GM23338 (cell line): ENCODE measurements around the gene GRHPR. TPM values are rescaled to one million over a fixed set of nuclear protein-coding genes. Genes with fewer than 3 reads are reported as not detected.

Source experiments
- ATAC-seq: fragments of 200-7000 bp; cut with Tn5 transposase; 3 replicates; pipeline ENCODE4 v1.9.1; 2020
- DNase-seq: peaks from one replicate; pipeline ENCODE4 v3.0.0-alpha.2; 2015; ENCODE audit warnings: low spot score
- H2AFZ ChIP-seq: fragments of 200-600 bp; sonication (generic); 2 replicates; pipeline ENCODE4 v1.8.0; 2016; ENCODE audit warnings: antibody characterized with exemption, mild to moderate bottlenecking, moderate library complexity
- H3F3A ChIP-seq: fragments of 200-600 bp; sonication (generic); replicated peaks from 2 replicates; pipeline ENCODE4 v1.8.0; 2017; ENCODE audit warnings: antibody characterized with exemption, mixed run types, low read depth
- H3K27ac ChIP-seq: fragments of 200-600 bp; sonication (generic); 2 replicates; pipeline ENCODE4 v1.6.1; 2016; ENCODE audit warnings: low read depth
- H3K27me3 ChIP-seq: fragments of 200-600 bp; sonication (generic); 2 replicates; pipeline ENCODE4 v1.8.0; 2016; ENCODE audit warnings: mild to moderate bottlenecking, mixed run types, moderate library complexity; ENCODE audit not compliant: insufficient read depth
- H3K36me3 ChIP-seq: fragments of 200-600 bp; sonication (generic); 2 replicates; pipeline ENCODE4 v1.8.0; 2016; ENCODE audit warnings: mild to moderate bottlenecking; ENCODE audit not compliant: insufficient read depth
- H3K4me1 ChIP-seq: fragments of 200-600 bp; sonication (generic); 2 replicates; pipeline ENCODE4 v1.8.0; 2016; ENCODE audit warnings: mild to moderate bottlenecking, moderate library complexity; ENCODE audit not compliant: insufficient read depth
- H3K4me2 ChIP-seq: fragments of 200-600 bp; sonication (generic); 2 replicates; pipeline ENCODE4 v1.7.1; 2017; ENCODE audit warnings: mixed run types
- H3K4me3 ChIP-seq: fragments of 200-600 bp; sonication (generic); 2 replicates; pipeline ENCODE4 v1.6.1; 2016; ENCODE audit warnings: mixed run types
- H3K79me2 ChIP-seq: fragments of 200-600 bp; sonication (generic); replicated peaks from 2 replicates; pipeline ENCODE4 v1.8.0; 2017; ENCODE audit warnings: mild to moderate bottlenecking; ENCODE audit not compliant: insufficient read depth
- H3K9me2 ChIP-seq: fragments of 200-600 bp; sonication (generic); 2 replicates; pipeline ENCODE4 v1.8.0; 2017; ENCODE audit not compliant: insufficient read depth
- H4K20me1 ChIP-seq: fragments of 200-600 bp; sonication (generic); replicated peaks from 2 replicates; pipeline ENCODE4 v1.8.0; 2017; ENCODE audit warnings: mild to moderate bottlenecking; ENCODE audit not compliant: insufficient read depth
- H3K27ac Mint-ChIP-seq: 2 replicates; pipeline ENCODE4 v1.8.0; 2020; ENCODE audit warnings: inconsistent platforms, mild to moderate bottlenecking, moderate library complexity, mixed read lengths
- H3K27me3 Mint-ChIP-seq: 3 replicates; pipeline ENCODE4 v1.8.0; 2022; ENCODE audit warnings: low read depth, mild to moderate bottlenecking, moderate library complexity, mixed read lengths, inconsistent platforms; ENCODE audit not compliant: insufficient read depth, poor library complexity
- H3K36me3 Mint-ChIP-seq: 3 replicates; pipeline ENCODE4 v1.8.0; 2021; ENCODE audit warnings: low read depth, mild to moderate bottlenecking, inconsistent platforms, moderate library complexity, mixed read lengths
- H3K4me1 Mint-ChIP-seq: 3 replicates; pipeline ENCODE4 v1.8.0; 2020; ENCODE audit warnings: mild to moderate bottlenecking, inconsistent platforms, mixed read lengths
- H3K4me3 Mint-ChIP-seq: 3 replicates; pipeline ENCODE4 v1.8.0; 2021; ENCODE audit warnings: moderate library complexity, mild to moderate bottlenecking, inconsistent platforms, mixed read lengths
- H3K9me3 Mint-ChIP-seq: 3 replicates; pipeline ENCODE4 v1.8.0; 2020; ENCODE audit warnings: moderate library complexity, mild to moderate bottlenecking, inconsistent platforms, mixed read lengths
- CREB1 ChIP-seq: fragments of 250-450 bp; sonication (Bioruptor Pico); IDR thresholded peaks from 2 replicates; pipeline ENCODE4 v1.5.0; 2020; ENCODE audit warnings: low read depth, mild to moderate bottlenecking, moderate library complexity
- ETS1 ChIP-seq: IDR thresholded peaks from 2 replicates; pipeline ENCODE4 v1.6.1; 2016; ENCODE audit warnings: antibody characterized with exemption
- JUNB ChIP-seq: IDR thresholded peaks from one replicate; pipeline ENCODE4 v1.6.1; 2016; ENCODE audit warnings: antibody characterized with exemption; ENCODE audit not compliant: unreplicated experiment
- POLR2AphosphoS5 ChIP-seq: IDR thresholded peaks from 2 replicates; pipeline ENCODE4 v1.6.1; 2016; ENCODE audit warnings: antibody characterized with exemption, low read depth
- REST ChIP-seq: IDR thresholded peaks from one replicate; pipeline ENCODE4 v1.6.1; 2018; ENCODE audit warnings: antibody characterized with exemption; ENCODE audit not compliant: unreplicated experiment
- ZNF114 ChIP-seq: fragments of 250-450 bp; sonication (Bioruptor Pico); IDR thresholded peaks from 2 replicates; pipeline ENCODE4 v1.5.0; 2020; ENCODE audit warnings: mild to moderate bottlenecking, moderate library complexity
- ZNF462 ChIP-seq: fragments of 250-450 bp; sonication (Bioruptor Pico); IDR thresholded peaks from 2 replicates; pipeline ENCODE4 v1.5.0; 2020; ENCODE audit warnings: mild to moderate bottlenecking, moderate library complexity
- long read RNA-seq: library from polyadenylated mRNA; unstranded; transcript quantifications from one replicate; pipeline ENCODE4 v2.0.0, GENCODE V29; 2020; ENCODE audit not compliant: unreplicated experiment
- polyA plus RNA-seq: library from polyadenylated mRNA; unstranded; fragments of >200 nt; fragmentation: Nextera tagmentation; extraction: Ambion mirVana; gene quantifications from 2 replicates; pipeline ENCODE4 v1.2.1, GENCODE V29; 2016
- total RNA-seq: library from RNA; depleted of rRNA; stranded (reverse); fragments of >200 nt; shearing (Covaris generic); gene quantifications from 2 replicates; pipeline ENCODE4 v1.2.3, GENCODE V29; 2014; rRNA removed

GRHPR gene
- total RNA-seq (120 and 128 TPM in 2 replicates), polyA plus RNA-seq (62.4 and 69.0 TPM in 2 replicates)
- long read RNA-seq, transcript GRHPR-203 (9 exons, 1,080 nt) = minor isoform, 18 of 86 reads
- long read RNA-seq, transcript GRHPR-201 (9 exons, 1,280 nt) = major isoform, 46 of 86 reads
- long read RNA-seq, partial matches to known transcripts = 14 of 86 reads
- long read RNA-seq, other reads (novel, unspliced or antisense) = 7 of 86 reads

DNA sequence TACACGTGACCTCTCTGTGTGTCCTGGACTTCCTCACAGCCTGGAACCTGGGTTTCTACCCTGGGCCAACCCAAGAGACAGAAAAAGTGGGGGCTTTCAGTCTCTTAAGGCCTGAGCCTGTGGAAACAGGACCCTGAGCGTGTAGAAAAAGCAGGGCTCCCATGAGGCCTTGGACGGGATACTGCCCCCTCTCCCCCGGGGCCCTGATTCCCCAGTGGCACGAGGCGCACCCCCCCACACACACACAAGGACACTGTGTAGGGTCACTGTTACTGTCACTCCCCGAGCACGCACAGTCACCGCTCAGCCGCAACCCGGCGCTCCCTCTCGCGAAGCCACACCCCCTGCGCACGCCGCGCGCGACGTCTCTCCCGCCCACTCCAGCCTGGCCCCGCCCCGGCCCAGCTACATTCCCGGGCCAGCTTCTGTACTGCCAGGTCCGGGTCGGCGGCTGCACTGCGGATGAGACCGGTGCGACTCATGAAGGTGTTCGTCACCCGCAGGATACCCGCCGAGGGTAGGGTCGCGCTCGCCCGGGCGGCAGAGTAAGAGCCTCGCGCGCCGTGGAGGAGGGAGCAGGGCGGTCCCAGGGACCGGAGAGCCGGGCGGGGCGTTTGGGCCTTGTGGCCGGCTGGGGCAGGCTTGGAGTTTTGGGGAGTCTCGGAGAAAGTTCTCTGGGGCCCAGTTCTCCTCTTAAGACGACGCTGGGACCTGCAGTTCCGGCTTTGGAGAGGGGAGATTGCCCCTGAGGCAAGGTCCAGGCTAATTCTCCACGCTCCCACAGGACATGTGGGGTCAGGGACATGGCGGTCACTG lies at the start of gene GRHPR:
Gene GRHPR (plus strand): TSS at position 408 of the 816 bp plus-strand sequence. CDS start 55 bp downstream, at position 463.
- Histone ChIP-seq H3K4me3 (peak within 1 kb of the TSS; percentile 92), H3K79me2 (peaks cover 15% of the 10 kb centered on the region), H3K27ac (peak within 1 kb of the TSS; percentile 78; the same call in 1 of the 2 replicates), H3K36me3 (peaks cover 7% of the 10 kb centered on the region; the same call in 1 of the 2 replicates), H3K27me3 (no peaks in the 10 kb centered on the region), H3F3A (peaks cover 7% of the 10 kb centered on the region; the same call in 1 of the 2 replicates), H3K9me2 (no peaks in the 10 kb centered on the region), H3K4me2 (peak within 1 kb of the TSS; percentile 87), H4K20me1 (0 out of 2 replicates have a peak, but pooled peaks cover 4% of the 10 kb centered on the region), H2AFZ (peak within 1 kb of the TSS; percentile 84), H3K4me1 (peaks cover 8% of the 10 kb centered on the region)
- H3K9me3 Mint-ChIP-seq = no peaks in the 10 kb centered on the region
- ATAC-seq (peak; percentile 91), DNase-seq (peak; percentile 88)
- H3K27me3 Mint-ChIP-seq = peaks cover 11% of the 10 kb centered on the region
- H3K4me3 Mint-ChIP-seq = peak within 1 kb of the TSS; percentile 93
- peaks cover 19% of the 10 kb centered on the region; the same call in 2 of the 3 replicates for H3K4me1 Mint-ChIP-seq
- peaks cover 23% of the 10 kb centered on the region for H3K36me3 Mint-ChIP-seq
- H3K27ac Mint-ChIP-seq = peak within 1 kb of the TSS; percentile 85
- TF ChIP-seq REST = no peak
- 0 out of 2 replicates have a peak, but pooled peaks have one; percentile 22 for TF ChIP-seq ETS1
- TF ChIP-seq ZNF114 (CRISPR knock-in tag) = no peak
- TF ChIP-seq ZNF462 (CRISPR knock-in tag) = no peak
- peak; percentile 22; the same call in 1 of the 2 replicates for TF ChIP-seq CREB1 (CRISPR knock-in tag)
- peak; percentile 98 for TF ChIP-seq POLR2AphosphoS5
- no peak for TF ChIP-seq JUNB
